GDM1 (cell line): ENCODE measurements around the gene TRPV3.

Experiments
- DNase-seq: peaks from one replicate; lab custom pipeline; 2025; lab: John Stamatoyannopoulos, UW

TRPV3 gene

DNA sequence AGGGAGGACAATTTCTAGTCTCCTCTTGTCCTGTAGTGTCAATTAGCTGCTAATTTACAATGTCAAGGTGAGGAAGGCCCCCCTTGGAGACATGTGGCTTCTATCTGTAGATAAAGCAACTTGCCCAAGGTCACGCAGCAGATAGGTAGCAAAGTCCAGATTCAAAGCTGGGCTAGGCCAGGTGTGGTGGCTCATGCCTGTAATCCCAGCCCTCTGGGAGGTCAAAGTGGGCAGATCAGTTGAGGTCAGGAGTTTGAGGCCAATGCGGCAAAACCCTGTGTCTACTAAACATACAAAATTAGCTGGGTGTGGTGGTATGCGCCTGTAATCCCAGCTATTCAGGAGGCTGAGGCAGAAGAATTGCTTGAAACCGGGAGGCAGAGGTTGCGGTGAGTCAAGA is 11.1 kb downstream of the TRPV3 start:
- no peak for DNase-seq

GRCh38 chr17:3545151-3545550 is 12.5 kb downstream of the TRPV3 start:
- DNase-seq = no peak

DNA sequence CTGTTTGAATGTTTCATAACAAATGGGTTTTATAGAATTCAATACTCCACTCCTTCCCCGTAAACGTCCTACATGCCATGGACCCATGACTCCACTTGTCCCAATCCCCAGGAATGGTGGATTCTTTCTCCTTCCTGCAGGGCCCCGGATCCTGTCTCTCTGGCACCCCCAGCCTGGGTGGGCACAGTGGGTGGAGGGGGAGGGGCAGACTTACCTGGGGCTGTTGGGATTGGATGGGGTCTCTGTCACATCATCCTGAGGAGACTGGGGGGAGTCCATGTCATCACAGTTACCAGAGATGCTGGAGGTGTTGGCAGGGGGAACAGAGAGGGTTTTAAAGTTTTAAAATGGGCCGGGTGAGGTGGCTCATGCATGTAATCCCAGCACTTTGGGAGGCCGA is 13.2 kb downstream of the TRPV3 start:
- no peak for DNase-seq

GRCh38 chr17:3543453-3543852 is 14.2 kb downstream of the TRPV3 start:
- DNase-seq = no peak

- no peak for DNase-seq
Observed at GRCh38 chr17:3542410-3543088, 15.1 kb downstream of the TRPV3 start.

DNA sequence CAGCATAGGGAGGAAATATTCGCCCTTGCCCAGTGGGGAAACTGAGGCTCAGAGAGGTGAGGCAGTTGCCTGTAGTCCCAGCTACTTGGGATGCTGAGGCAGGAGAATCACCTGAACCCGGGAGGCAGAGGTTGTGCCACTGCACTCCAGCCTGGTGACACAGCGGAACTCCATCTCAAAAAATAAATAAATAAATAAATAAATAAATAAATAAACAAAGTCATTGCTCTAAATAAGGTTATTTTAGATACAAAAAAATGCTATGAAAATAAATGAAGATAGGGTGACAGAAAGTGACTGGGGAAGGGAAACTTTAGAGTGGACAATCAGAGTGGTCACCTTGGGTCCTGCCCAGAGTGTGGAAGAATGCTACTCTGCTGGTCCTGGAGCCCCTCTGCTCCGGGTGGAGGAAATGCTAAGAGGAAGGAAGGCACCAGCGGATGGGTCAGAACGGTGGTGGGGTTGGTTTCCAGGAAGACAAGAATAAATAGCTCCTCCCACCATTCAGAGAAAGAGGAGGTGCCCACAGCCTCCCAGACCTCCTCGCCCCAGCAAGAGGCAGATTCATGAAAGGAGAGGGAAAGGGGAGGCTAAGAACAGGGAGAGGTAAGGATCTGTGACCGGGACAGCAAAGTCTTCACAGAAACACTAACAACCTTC is 17.6 kb downstream of the TRPV3 start:
- DNase-seq = no peak

GRCh38 chr17:3536716-3537115 is 20.9 kb downstream of the TRPV3 start:
- no peak for DNase-seq

GRCh38 chr17:3535253-3535995 is 22.2 kb downstream of the TRPV3 start:
- no peak for DNase-seq

DNA sequence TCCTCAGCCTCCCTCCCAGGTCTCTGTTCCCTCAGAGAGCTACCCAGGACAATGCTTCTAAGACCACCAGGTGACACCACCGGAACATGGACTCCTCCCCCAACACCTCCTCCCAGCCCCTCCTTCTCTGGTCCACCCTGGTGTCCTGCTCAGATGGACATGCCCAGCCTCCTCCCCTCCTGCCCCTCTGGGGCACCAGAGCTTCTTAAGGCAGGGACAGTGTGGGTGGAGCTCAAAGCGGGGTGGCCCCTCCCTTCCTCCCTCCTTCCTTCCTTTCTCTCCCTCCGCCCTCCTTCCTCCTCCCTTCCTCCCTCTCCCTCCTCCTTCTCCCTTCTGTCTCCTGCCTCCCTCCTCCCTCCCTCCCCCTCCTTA is 22.7 kb downstream of the TRPV3 start:
- no peak for DNase-seq

DNA sequence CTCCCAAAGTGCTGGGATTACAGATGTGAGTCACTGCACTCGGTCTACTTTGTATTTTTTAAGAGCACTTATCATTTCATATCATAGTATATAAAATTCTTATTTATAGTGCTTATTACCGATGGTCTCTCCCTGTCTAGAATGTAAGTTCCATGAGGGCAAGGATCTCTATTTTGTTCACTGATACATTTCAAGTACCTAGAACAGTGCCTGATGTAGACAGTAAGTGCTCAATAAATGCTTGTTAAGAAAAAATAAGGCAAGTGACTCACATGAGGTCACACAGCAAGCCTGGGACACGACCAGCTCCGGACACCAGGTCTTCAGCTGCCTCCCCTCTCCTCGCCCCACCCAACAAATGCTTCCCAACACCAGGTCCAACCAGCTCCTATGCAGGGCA is 23.9 kb downstream of the TRPV3 start:
- DNase-seq = no peak

DNA sequence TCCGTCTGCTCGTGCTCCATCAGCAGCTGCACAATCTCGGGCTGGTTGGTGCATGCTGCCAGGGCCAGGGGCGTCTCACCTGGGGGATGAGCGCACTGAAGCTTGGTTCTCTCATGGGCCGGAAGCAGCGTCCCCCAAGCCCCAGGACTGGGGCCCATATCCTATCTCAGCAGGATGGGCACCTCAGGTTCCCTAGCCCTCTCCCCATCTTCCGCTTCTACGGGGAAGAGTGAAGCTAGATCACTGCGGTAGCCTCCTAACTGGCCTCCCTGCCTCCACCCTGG is 24.8 kb downstream of the TRPV3 start:
- DNase-seq = no peak

GRCh38 chr17:3532106-3532858 is 25.3 kb downstream of the TRPV3 start:
- DNase-seq = no peak

DNA sequence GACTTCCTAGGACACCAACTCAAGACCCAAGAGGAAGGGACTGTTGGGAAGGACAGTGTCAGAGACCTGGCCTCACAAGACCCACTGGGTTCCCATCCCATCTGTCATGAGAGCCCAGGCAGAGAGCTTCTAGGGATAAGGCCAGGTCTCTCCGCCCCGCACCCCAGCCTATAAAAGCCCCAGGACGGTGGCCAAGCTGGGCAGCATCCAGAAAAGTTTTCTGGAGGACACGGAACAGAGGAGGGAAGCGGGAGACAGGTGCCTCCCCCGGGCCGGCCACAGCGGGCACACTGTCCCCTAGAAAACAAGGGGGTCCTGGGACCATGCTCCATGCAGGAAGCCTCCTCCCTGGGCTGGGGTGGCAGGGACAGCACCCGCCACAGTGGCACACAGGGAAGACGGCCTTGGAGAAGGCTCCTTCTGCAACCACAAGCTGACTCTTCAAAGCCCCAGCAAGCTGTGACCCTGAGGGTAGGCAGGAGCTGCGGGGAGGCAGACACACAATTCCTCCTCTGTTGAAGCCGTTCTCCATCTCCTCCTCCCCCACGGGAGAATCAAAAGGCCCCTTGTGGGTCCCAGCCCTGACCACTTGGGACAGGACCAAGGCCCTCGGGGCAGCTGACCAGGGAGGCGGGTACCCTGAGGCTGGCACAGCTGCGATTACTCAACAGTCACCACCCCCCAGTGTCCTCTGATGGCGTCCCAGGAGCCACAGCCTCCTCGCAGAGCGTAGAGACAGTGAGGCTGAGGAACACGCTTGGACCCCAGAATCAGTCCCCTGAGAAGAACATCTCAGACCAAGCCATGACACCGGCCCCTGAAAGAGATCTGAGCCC is 26.1 kb downstream of the TRPV3 start:
- no peak for DNase-seq

DNA sequence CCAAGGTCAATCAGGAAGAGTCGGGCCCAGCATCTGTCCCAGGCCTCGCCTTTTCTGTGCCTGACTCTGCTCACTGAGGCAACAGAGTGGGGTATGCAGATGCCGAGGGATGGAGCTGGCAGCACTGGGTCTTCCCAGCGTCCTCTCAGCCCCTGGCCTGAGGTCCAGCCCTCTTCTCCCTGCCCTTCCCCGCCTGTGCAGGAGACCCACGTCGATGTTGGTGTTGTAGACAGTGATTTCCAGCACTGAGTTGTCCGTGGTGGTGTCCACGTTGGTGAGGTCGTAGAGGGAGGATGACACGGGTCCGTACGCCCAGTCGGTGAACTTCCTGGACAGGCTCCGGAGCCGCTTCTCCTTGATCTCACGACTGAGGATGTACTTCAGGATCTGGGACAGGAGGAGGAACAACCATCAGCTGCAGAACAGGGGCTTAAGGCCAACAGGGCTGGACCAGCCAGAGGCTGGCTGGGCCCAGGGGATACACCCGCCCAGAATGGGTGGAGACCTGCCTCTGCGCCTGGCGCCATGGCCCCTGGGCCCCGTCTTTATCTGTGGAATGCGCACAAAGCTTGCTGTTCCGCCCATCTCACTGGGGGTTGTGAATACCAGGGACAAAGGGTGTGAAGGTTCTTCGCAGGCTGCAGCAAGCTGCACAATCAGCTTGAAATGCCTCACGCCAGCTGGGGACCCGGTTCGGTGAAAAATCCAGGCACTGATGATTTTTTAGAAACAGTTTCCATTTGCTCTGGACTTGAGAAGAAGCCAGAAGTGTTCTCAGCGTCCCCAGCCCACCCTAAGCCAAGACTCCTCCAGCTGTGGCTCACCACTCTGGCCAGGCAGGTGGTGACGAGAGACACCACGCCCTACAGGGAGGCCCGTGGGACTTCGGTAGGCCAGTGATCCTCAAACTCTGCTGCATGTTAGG is 27.5 kb downstream of the TRPV3 start:
- no peak for DNase-seq

DNA sequence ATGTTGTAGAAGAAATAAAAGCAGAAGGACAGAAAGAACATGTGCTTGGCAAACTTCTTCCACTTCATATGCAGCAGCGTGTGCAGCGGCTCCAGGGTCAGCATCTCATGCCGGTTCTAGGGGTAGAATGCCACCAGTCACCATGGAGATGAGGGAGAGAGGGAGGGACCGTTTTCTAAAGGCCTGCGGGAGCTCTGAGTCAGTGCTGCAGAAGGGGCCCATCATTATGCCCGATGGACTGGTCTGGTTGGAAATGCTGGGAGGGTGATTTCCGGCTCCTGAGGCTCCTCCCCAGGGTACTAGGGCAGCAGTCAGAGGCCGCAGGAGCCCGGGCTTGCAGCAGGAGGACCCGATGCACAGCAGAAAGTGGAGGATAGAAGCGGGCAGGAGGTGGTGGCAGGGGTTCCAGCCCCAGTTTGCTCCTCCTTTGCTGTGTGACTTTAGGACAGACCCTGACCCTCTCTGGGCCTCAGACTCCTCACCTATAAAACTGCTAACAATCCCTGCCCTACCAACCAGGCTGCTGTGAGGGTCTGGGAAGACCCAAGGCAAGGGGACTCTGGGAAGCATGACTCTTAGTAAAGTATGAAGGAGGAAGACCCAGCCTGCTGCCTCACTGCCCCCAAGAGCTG is 28.6 kb downstream of the TRPV3 start:
- no peak for DNase-seq

- DNase-seq = no peak
Observed at GRCh38 chr17:3528403-3528851, 29.2 kb downstream of the TRPV3 start.

GRCh38 chr17:3527896-3528295 is 29.7 kb downstream of the TRPV3 start:
- no peak for DNase-seq

DNA sequence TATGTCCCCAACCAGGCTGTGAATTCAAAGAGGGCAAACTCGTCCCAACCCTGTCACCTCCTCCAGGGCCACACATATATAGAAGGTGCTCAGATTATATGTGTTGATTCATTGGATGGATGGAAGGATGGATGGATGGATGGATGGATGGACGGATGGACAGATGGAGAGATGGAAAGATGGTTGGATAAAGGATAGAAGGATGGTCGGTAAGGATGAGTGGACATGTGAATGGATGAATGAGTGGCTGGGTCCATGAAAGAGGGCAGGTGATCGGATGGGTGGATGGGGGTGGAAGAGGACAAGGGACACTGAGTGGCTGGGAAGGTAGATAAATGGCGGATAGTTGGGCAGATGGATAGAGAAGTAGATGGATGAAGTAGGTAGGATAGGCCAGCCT is 30.1 kb downstream of the TRPV3 start:
- DNase-seq = no peak

DNA sequence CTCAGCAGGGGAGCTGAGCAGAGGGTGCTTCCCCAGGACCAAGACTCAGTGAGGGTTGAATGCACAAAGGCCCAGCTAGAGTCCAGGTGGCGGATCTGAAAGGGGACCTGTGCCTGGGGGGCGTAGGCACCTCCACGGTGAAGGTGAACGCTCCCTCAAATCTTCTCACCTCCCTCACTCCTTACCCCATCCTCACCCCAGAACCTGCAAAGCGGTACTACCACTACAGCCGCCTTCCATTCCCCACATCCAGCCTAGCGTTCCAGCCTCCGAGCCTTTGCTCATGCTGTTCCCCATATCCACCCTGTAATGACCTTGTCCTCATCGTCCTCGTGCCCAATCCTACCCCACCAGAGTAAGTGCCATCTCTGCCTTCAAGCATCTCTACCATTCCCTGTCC is 30.6 kb downstream of the TRPV3 start:
- DNase-seq = no peak

DNA sequence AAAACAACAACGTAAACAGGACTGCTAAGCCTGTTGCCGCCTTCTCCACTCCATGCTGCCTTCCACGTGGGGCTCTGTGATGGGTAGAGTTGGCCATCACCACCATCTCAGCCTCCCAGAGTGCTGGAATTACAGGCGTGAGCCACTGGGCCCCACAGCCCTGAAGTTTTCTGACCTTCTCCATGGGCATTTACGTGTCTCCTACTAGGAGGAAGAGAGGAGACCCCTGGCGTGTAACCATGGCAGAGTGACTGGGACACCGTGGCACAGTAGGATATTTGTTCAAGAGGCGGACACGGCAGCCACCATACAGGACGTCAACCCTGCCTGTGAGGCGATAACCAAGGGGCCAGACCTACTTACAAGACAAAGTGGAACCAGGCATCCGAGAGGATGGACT is 31.1 kb downstream of the TRPV3 start:
- DNase-seq = no peak
